Pulmonary artery endothelial cell (primary cell): ENCODE results near the gene LRRC2. TPM values are rescaled to one million over a fixed set of nuclear protein-coding genes. Genes with fewer than 3 reads are reported as not detected.

ENCODE experiments used
- DNase-seq: peaks from one replicate; pipeline ENCODE4 v3.0.0-alpha.2; 2011; ENCODE audit warnings: low read depth, low spot score
- total RNA-seq: library from RNA; depleted of rRNA; stranded (reverse); fragments of >200 nt; gene quantifications from 2 replicates; pipeline ENCODE4 v1.2.3, GENCODE V29; 2014

LRRC2 gene
- total RNA-seq, 1 donor from 2014 or later, result 0.07 TPM

DNA sequence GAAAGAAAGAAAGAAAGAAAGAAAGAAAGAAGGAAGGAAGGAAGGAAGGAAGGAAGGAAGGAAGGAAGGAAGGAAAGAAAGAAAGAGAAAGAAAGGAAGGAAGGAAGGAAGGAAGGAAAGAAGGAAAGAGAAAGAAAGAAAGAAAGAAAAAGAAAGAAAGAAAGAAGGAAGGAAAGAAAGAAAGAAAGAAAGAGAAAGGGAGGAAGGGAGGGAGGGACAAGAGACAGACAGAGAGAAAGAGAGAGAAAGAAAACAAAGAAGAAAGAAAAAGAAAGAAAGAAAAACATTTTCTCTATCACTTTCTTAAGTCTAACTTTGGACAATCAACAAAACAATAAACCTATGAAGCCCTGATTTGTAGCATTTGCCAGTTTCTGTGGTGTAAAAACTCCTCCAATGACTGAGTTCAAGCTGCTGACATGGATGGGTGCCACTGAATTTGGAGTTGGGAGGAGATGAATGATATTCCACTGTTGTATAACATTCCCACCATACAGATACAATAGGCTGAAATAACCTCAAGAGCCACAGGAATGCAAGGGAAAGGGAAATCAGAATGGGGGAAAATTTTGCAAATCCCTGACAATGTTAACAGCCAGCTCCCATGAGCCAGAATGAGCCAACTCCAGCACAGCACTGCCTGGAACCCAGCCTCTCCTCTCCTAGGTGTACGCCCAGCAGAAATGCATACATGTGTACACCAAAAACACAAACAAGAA lies 83.3 kb downstream of the LRRC2 start:
- DNase-seq, result no peak

DNA sequence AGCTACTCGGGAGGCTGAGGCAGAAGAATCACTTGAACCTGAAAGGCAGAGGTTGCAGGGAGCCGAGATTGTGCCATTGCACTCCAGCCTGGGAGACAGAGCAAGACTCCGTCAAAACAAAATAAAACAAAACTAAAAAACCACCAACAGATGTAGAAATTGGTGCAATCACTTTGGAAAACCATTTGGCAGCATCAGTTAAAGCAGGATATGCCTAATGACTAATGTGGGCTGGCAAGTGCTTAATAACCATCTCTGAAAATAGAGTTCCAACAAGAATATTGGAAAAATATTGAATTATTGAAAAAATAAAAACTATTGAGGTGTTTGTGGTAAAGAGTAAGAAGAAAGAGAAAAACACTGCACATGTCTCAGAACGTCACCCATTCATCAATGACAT lies 84.5 kb downstream of the LRRC2 start:
- no peak for DNase-seq

DNA sequence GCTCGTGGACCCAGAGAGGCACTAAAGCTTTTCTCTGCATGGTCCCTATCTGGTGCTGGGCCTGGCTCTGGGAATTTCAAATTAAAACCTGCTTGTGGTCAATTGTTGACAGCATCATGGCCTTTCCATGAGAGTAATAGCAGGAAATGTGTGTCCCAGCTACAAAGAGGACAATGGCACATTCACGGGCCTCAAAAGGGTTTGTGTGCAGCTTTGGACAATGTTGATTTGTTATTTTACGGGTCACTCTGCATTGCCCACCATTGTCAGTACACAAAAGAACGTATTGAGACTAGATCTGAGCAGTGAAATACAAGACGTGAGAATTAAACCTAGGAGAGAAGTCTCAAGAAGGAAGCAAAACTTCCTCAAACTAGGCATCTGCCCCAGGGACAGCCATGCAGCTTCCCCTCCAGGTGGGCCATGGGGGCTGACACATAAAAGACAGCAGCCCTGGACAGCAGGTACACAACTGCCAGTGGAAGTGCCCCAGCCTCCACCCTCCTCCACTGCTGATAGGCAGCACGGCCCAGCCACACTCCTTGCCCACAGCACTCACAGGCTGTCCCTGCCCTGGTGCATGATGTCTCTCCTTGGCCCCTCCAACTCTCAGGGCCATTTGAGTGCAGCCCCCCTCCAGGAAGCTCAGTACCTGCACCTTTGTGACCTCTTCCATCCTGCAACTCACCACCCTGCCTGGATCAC lies 85.5 kb downstream of the LRRC2 start:
- DNase-seq, result no peak

DNA sequence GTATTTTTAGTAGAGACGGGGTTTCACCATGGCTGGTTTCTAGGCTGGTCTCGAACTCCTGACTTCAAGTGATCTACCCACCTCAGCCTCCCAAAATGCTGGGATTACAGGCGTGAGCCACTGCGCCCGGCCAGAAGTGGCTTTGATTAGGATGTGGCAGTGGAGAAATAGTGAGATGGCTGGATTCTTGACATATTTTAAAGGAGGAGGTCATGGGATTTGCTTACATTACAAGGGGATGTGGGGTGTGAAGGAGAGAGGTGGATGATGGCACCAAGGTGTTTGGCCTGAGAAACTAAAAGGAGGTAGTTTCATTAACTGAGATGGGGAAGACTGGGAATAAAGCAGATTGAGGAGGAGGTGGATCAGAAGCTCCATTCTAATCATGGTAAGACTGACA lies 86.4 kb downstream of the LRRC2 start:
- no peak for DNase-seq

DNA sequence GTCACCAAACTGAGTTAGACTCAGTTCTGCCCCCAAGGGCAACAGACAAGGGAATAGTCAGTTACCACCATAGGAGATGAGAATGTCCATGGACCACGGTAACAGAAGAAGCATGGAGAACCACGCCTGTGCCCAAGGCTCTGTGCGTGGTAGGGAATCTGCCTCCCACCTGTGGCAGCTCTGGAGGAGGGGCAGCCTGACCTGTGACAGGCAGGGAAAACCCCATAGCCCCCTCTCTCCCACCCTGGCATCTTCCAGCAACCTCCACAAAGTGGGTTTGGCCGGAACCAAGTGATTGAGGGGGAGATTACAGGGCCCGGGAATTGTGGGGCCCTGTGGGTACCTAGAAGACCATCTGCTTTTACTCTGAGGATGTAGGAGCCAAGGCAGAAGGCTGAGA lies 87.1 kb downstream of the LRRC2 start:
- DNase-seq, result no peak

DNA sequence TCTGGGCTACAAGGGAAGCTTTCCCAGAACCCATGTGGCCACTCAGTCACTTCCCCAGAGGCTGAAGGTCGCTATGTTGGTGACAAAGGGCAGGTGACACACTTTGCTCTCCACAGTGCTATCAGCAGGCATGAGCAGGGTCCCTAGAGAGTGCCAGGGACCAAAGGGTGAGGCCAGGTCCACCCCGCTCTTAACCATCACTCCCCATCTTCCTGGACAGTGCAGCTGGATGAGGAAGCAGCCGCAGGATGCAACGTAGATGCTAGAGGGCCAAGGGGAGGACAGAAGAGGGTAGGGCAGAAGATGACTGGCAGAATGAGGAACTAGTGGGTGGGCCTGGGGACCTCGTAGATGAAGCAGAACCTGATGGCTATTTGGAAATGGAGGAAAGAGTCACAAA lies 87.8 kb downstream of the LRRC2 start:
- DNase-seq, result no peak

DNA sequence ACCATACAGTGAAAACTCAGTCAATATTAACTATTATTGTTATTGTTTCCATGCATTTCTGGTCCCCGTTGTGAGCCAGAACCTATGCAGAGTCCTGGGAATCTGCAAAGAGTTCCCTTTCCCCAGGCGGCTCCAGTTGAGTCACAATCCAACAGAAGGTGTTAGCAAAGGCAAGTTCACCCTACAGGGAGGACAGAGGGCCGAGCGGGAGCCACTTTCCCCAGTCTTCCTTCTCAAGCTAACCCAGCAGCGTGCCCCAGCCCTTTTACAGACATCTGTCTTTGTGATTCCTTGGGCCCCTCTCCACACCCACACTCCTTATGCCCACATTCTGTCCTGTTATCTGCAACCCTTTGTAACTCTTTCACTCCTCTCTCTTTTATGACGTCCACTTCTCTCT lies 88.3 kb downstream of the LRRC2 start:
- DNase-seq, result no peak

DNA sequence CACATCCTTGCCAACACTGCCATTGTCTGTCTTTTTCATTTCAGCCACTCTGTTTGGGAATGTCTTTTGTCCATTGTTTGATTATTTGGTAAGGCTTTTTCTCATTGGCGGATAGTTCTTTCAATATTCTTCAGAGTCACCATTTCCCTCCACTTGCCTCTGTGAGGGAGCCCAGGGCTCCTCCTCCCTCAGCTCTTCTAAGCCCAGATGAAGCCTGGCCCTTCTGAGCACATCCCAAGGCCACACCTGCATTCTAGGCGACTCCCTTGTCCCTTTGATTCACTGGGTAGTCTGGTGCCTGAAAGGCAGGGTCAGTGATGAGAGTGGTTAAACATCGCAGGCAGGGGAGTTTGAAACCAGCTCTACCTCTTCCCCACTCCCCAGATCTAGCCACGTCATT lies 89.0 kb downstream of the LRRC2 start:
- no peak for DNase-seq

DNA sequence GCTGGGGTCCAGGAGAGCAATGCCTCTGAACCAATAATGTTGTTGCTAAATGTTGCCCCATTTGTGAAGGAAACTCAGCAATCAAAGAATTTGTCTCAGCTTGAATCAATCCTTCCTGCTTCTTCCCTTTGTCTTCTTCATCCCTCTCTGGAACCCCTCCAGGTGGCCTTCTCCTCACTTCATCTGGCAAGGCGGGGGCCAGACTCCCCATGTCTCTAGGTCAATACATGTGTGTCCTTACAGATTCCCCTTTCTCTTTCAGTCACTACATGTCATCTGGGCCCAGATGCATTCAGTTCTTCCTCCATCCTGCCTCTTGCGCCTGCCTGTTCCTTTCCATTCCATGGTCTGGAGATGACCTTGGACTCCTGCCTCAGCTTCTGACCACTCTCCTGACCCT lies 93.4 kb downstream of the LRRC2 start:
- no peak for DNase-seq

DNA sequence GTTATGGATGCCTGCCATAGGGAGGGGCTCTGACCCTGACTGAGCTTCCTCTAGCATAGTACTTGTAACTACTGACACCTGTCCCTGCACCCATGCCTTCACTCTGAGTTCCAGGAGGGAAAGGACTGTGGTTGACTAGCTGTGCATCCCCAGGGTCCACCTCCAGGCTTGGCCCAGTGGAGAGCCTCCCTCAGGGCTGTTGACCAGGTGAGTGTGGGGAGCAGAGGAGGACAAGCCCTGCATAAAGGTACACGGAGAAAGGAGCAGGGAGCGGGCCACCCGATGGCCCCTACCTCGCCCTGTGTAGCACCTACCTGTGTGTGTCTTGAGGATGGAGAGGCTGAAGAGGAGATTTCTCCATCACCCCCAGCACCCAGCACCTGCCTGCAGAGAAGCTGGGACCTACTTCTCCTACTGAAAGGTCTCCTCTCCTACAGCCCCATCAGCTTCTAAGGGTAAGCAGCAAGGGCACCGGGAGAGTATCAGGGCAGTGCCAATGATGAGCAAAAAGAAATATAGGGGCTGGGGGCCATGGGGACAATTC lies 94.7 kb downstream of the LRRC2 start:
- DNase-seq, result no peak

DNA sequence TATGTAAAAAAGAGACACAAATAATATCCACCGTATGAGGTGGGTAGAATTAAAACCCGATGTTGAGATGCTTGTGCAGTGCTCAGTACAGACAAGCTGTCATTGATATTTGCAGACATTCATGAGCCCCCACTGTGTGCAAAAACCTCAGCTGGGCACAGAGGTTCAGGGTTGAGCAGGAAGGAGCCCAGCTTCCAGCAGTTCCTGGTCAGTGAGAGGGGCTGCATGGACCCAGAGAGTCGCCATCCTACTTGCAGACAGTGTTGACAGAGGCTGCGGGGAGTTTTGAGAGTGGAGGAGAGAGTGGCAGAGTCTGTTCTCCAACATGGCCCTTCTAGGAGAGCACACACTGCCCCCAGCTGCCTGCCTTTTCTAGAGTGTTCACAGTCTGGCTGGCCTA lies 95.3 kb downstream of the LRRC2 start:
- DNase-seq, result no peak

DNA sequence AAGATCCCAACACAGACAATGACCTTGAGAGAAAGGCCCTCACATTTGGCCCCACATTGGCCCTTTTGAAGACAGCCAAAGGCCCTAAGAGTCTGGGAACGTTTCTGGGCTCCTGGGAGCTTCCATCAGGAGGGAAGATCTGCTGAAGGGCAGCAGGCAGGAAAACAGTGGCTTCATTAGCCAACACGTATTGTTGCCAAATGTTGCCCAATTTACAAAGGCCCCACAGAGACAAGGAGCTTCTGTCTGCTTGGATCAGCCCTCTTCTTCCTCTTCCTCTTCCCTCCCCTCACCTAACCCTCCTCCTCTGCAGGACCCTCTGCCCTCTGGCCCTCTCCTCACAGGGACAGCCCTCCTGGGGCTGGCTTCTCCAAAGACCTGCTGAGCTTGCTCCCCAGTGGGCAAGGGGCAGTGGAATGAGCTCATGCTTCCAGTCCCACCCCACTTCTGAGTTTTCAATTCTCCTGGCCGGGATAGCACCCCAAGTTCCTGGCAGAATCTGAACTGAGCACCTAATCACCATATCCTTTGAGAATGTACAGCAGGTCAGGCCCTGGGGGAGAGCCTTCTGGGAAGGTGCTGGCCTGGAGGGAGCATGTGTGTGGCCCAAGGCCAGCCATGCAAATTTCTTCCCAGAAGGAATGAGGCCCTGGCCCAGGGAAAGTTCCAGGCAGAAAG lies 96.3 kb downstream of the LRRC2 start:
- no peak for DNase-seq

DNA sequence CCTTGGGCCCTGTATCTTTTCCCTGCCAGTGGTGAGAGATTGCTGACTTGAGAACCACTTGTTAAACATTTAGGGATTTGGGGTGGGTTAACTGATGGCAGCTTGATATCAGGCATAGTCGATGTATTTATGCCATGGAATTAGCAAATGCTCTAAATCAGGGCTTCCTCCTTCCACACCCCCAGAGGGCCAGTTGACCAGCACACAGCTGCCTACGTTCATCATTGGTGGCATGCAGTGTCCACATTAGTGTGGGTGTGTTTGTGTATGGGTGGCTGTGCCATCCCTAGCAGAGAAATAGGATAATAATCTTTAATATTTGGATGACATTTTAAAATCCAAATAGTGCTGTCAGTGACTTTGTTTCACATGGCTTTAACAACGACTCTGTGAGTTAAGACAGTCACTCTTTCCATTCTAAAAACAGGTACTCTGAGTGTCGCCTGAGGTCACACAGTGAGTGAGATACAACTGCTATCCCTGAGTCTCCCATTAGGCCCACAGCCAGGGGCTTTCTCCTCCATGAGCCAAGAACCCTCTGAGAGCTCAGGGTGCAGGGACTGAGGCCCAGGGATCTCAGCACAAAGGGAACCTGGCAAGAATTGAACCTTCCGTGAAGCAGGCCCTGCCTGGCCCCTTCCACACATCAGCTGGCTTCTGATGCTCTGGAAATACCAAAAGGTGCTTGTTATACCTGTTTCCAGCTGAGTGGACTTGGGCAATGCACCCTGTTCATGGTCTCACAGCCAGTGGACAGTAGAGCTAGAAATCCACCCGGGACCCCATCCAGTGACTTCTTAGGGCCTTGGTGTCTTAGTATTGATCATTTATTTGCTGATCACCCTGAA lies 97.1 kb downstream of the LRRC2 start:
- DNase-seq, result no peak

DNA sequence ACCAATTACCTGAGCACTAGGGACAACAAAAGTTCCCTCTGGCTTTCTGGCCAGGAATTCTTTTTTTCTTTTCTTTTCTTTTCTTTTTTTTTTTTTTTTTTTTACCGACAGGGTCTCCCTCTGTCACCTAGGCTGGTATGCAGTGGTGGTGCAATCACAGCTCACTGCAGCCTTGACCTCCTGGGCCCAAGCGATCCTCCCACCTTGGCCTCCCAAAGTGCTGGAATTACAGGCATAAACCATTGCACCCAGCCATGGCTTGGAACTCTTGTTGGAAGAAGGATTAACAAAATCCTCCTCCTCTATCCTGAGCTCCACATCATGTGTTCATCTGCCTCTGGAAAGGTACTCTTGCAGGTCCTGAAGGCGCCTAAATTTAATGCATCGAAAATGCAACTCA lies 98.5 kb downstream of the LRRC2 start:
- DNase-seq, result no peak

DNA sequence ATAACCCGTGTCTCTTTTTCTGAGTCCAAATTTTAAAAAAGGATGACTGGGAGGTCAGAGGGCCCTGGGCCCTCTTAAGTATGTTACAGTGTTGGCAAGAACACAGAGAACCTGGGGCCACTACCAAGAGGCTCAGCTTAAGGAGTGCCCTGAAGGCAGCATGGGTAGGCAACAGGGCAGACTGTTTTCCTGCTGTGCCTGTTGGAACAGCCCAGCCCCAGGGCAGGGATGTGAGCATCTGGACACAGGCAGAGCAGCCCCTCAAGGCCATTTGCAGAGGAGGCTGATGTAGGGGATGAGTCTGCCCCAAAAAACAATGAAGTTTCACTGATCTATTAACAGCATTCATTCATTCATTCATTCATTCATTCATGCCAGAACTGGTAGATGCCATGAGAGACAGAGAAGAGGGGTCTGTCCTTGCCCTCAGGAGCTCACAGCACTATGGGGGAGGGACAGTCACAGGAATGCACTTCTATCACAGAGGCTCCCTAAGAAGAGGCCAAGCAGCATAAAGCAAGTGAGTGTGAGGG lies 99.2 kb downstream of the LRRC2 start:
- DNase-seq, result no peak

DNA sequence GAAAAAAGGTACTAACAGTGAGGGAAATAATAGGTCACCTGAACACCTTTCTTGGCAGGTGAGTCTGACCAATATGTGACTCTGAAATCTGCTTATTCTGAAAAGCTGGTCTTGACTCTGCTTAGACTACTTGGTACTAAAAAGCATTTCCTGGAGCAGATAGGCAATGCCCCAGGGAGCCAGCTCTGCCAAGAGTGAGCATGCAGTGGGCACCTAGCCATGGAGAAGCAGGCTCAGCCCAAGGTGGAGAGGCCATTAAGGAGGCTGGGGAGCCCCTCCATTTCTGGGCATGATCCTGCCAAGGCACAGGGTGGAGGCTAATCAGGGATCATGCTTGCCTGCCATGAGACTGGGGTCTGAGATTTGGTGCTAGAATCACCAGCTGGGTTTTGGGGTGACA lies 99.8 kb downstream of the LRRC2 start:
- DNase-seq, result no peak

Other genes with a start within 250 kb of the LRRC2 start
- not detected in 2 replicates for gene CCR2, start 212.2 kb downstream of the LRRC2 start, total RNA-seq
- gene CCR5, start 195.4 kb downstream of the LRRC2 start, total RNA-seq, result not detected in 2 replicates
- gene CCRL2, start 159.0 kb downstream of the LRRC2 start, total RNA-seq, result 5.0 and 6.4 TPM in 2 replicates
- gene LTF, start 101.4 kb downstream of the LRRC2 start, total RNA-seq, result 0.28 TPM in 1 of 2 replicates, not detected in the other
- gene RTP3, start 68.3 kb downstream of the LRRC2 start, total RNA-seq, result 0.07 TPM in 1 of 2 replicates, not detected in the other
- gene FAM240A, start 46.2 kb upstream of the LRRC2 start, total RNA-seq, result not detected in 2 replicates
- gene ALS2CL, start 127.4 kb upstream of the LRRC2 start, total RNA-seq, result 5.7 and 6.2 TPM in 2 replicates
- gene TMIE, start 135.1 kb upstream of the LRRC2 start, total RNA-seq, result 0.18 and 0.46 TPM in 2 replicates
- not detected in 2 replicates for gene PRSS50, start 151.6 kb upstream of the LRRC2 start, total RNA-seq